Measurements from ENCODE around the gene MYH10.

Gene MYH10

GRCh38 chr17:8444494-8444893, 186.0 kb downstream of the MYH10 start:
- ChIA-PET CTCF (interaction anchor here (2.1 kb wide), 1 partner anchor 34 kb away, joined by 6 read pairs; no protein-coding TSS in a partner anchor), POLR2A (interaction anchor here (0.7 kb wide), 1 partner anchor 9 kb away, joined by 3 read pairs; the partner anchor contains the start of gene NDEL1)
- no peak overlapping the region for H3K4me3 ChIP-seq (ENCODE audit: low read depth, low read length)

GRCh38 chr17:8443756-8444155, 186.8 kb downstream of the MYH10 start:
- no peak for DNase-seq (ENCODE audit: low read depth, low spot score)
- no peak overlapping the region for H3K4me3 ChIP-seq (ENCODE audit: low read depth, low read length)
- ChIA-PET CTCF (interaction anchor here (2.1 kb wide), 1 partner anchor 33 kb away, joined by 6 read pairs; no protein-coding TSS in a partner anchor), POLR2A (no interaction called here)
- TF ChIP-seq, protein P1, sequence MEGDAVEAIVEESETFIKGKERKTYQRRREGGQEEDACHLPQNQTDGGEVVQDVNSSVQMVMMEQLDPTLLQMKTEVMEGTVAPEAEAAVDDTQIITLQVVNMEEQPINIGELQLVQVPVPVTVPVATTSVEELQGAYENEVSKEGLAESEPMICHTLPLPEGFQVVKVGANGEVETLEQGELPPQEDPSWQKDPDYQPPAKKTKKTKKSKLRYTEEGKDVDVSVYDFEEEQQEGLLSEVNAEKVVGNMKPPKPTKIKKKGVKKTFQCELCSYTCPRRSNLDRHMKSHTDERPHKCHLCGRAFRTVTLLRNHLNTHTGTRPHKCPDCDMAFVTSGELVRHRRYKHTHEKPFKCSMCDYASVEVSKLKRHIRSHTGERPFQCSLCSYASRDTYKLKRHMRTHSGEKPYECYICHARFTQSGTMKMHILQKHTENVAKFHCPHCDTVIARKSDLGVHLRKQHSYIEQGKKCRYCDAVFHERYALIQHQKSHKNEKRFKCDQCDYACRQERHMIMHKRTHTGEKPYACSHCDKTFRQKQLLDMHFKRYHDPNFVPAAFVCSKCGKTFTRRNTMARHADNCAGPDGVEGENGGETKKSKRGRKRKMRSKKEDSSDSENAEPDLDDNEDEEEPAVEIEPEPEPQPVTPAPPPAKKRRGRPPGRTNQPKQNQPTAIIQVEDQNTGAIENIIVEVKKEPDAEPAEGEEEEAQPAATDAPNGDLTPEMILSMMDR (IDR thresholded peaks at IDR 0.05; ENCODE audit: insufficient read depth, low read length, missing control alignments), result no peak

More at GRCh38 chr17:8444494-8444893, 186.0 kb downstream of the MYH10 start:
- TF ChIP-seq, protein P1 (IDR thresholded peaks at IDR 0.05; ENCODE audit: insufficient read depth, low read length, missing control alignments), result no peak
- no peak for DNase-seq (ENCODE audit: low read depth, low spot score)

GRCh38 chr17:8442310-8442709, 188.2 kb downstream of the MYH10 start:
- TF ChIP-seq, protein P1 (IDR thresholded peaks at IDR 0.05; ENCODE audit: insufficient read depth, low read length, missing control alignments), result no peak
- no peak for DNase-seq (ENCODE audit: low read depth, low spot score)
- ChIA-PET POLR2A (no interaction called here), CTCF (no interaction called here)
- H3K4me3 ChIP-seq (ENCODE audit: low read depth, low read length), result no peak overlapping the region

GRCh38 chr17:8441690-8442089, 188.8 kb downstream of the MYH10 start:
- POLR2A ChIA-PET, result no interaction called here
- no peak for DNase-seq (ENCODE audit: low read depth, low spot score)
- CTCF ChIA-PET, result no interaction called here

GRCh38 chr17:8439681-8440080, 190.8 kb downstream of the MYH10 start:
- DNase-seq (ENCODE audit: low read depth, low spot score), result no peak
- H3K4me3 ChIP-seq (ENCODE audit: low read depth, low read length), result no peak overlapping the region
- POLR2A ChIA-PET, result no interaction called here
- CTCF ChIA-PET, result interaction anchor here (1.1 to 2.0 kb wide), 2 partner anchors 7 to 56 kb away, joined by 3 to 5 read pairs; no protein-coding TSS in a partner anchor
- TF ChIP-seq, protein P1 (IDR thresholded peaks at IDR 0.05; ENCODE audit: insufficient read depth, low read length, missing control alignments), result no peak

More at GRCh38 chr17:8441690-8442089, 188.8 kb downstream of the MYH10 start:
- TF ChIP-seq, protein P1 (IDR thresholded peaks at IDR 0.05; ENCODE audit: insufficient read depth, low read length, missing control alignments), result no peak
- no peak overlapping the region for H3K4me3 ChIP-seq (ENCODE audit: low read depth, low read length)

- DNase-seq (ENCODE audit: low read depth, low spot score), result no peak
- H3K4me3 ChIP-seq (ENCODE audit: low read depth, low read length), result no peak overlapping the region
- ChIA-PET POLR2A (interaction anchor here (0.7 to 0.9 kb wide), 2 partner anchors 55 to 308 kb away, joined by 3 read pairs; no protein-coding TSS in a partner anchor), CTCF (interaction anchor here (1.5 to 3.4 kb wide), 3 partner anchors 9 to 456 kb away, joined by 3 to 13 read pairs (median 5); no protein-coding TSS in a partner anchor)
- TF ChIP-seq, protein P1 (IDR thresholded peaks at IDR 0.05; ENCODE audit: insufficient read depth, low read length, missing control alignments), result no peak
Measured at GRCh38 chr17:8438441-8438840, 192.1 kb downstream of the MYH10 start.
